Type B pancreatic cell (in vitro differentiated cells): ENCODE results near the gene UBE3A. TPM values are rescaled to one million over a fixed set of nuclear protein-coding genes. Genes with fewer than 3 reads are reported as not detected.

ENCODE experiments used
- DNase-seq: peaks from one replicate; pipeline ENCODE4 v3.0.0; 2021; ENCODE audit warnings: mixed read lengths; ENCODE audit not compliant: unreplicated experiment; ENCODE audit errors: extremely low spot score
- H3K27ac Mint-ChIP-seq: 2 replicates; pipeline ENCODE4 v1.8.0; 2021; ENCODE audit warnings: mild to moderate bottlenecking, mixed read lengths
- H3K27me3 Mint-ChIP-seq: 2 replicates; pipeline ENCODE4 v1.8.0; 2021; ENCODE audit warnings: mixed read lengths
- H3K36me3 Mint-ChIP-seq: 2 replicates; pipeline ENCODE4 v1.8.0; 2021; ENCODE audit warnings: mixed read lengths
- H3K4me1 Mint-ChIP-seq: one replicate; pipeline ENCODE4 v1.8.0; 2021; ENCODE audit warnings: mixed read lengths; ENCODE audit not compliant: unreplicated experiment
- H3K4me3 Mint-ChIP-seq: 2 replicates; pipeline ENCODE4 v1.8.0; 2021; ENCODE audit warnings: mild to moderate bottlenecking, mixed read lengths
- H3K9me3 Mint-ChIP-seq: 2 replicates; pipeline ENCODE4 v1.8.0; 2021; ENCODE audit warnings: mixed read lengths
- total RNA-seq: library from RNA; stranded (reverse); gene quantifications from 2 replicates; pipeline ENCODE4 v1.2.1, GENCODE V29; 2021; ENCODE audit warnings: low replicate concordance
- TF ChIP-seq, protein P1 (sequence below): fragments of 200-600 bp; sonication (generic); conservative IDR thresholded peaks from 2 replicates; pipeline ENCODE4 v1.5.0; 2021; ENCODE audit warnings: antibody characterized with exemption, mild to moderate bottlenecking

UBE3A gene
- total RNA-seq, 1 donor from 2014 or later: 89.0 TPM

DNA sequence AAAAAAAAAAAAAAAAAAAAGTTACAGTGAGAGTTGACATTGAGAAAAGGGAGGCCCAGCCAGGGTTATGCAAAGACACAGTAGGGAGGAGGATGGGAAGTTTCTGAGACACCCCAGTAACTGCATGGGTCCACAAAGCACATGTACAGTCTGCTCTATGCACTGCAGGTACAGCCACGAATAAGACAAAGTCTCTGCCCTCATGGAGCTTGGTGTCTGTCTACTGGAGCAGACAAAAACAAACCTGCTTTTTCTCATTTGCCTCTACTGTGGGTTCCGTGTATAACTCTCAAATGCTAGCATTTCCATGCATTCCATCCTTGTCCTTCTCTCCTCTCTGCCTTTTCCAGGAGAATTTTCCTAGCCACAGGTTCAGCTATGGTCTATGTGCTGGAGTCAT lies 107.4 kb downstream of the UBE3A start:
- no peak for DNase-seq
- TF ChIP-seq, protein P1, sequence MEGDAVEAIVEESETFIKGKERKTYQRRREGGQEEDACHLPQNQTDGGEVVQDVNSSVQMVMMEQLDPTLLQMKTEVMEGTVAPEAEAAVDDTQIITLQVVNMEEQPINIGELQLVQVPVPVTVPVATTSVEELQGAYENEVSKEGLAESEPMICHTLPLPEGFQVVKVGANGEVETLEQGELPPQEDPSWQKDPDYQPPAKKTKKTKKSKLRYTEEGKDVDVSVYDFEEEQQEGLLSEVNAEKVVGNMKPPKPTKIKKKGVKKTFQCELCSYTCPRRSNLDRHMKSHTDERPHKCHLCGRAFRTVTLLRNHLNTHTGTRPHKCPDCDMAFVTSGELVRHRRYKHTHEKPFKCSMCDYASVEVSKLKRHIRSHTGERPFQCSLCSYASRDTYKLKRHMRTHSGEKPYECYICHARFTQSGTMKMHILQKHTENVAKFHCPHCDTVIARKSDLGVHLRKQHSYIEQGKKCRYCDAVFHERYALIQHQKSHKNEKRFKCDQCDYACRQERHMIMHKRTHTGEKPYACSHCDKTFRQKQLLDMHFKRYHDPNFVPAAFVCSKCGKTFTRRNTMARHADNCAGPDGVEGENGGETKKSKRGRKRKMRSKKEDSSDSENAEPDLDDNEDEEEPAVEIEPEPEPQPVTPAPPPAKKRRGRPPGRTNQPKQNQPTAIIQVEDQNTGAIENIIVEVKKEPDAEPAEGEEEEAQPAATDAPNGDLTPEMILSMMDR: no peak
- Mint-ChIP-seq H3K36me3 (peaks cover 46% of the 10 kb centered on the region), H3K4me1 (peaks cover 3% of the 10 kb centered on the region), H3K27me3 (no peaks in the 10 kb centered on the region), H3K4me3 (no peak overlapping the region), H3K9me3 (peaks cover 6% of the 10 kb centered on the region), H3K27ac (no peak overlapping the region)

DNA sequence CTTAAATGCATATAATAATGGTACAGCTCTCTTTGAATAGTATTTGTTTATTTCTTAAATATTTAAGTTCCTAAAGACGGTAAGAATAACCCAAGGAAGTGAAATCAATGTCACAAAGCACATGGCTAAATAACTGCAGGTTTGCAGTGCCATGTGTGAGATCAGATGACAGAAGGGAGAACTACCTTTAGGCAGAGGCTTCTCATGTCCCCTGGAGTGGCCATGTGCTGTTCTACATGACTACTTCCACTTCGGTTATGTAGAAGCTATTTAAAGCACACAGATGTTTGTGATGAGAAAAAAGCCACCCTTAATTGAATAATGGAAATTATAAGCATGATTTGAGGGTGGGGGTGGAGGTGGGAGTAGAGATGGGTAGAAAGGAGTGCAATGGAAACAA lies 109.1 kb downstream of the UBE3A start:
- Mint-ChIP-seq H3K4me1 (peaks cover 3% of the 10 kb centered on the region), H3K9me3 (no peaks in the 10 kb centered on the region), H3K27ac (no peak overlapping the region), H3K4me3 (no peak overlapping the region), H3K36me3 (peaks cover 30% of the 10 kb centered on the region), H3K27me3 (no peaks in the 10 kb centered on the region)
- DNase-seq: no peak
- TF ChIP-seq, protein P1: no peak

DNA sequence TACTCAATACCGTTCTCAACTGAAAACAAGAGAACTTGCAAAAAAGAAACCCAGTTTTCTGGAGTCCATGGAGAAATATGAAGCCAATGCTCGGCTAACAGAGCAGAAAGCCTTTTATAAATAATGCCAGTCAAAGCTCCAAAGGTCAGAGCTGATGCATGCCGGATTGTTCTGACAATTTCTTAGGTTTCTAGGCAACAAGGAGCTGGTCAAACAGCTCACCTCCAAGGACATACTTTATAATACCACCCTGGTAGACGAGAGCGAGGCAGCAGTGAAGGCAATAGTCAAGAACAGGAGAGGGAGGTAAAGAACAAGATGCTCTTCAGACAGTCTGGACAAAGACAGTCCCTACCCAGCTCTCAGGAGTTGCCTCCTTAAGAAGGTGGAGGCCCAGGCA lies 111.1 kb downstream of the UBE3A start:
- DNase-seq: no peak
- Mint-ChIP-seq H3K4me1 (peaks cover 3% of the 10 kb centered on the region), H3K9me3 (no peaks in the 10 kb centered on the region), H3K36me3 (peaks cover 18% of the 10 kb centered on the region), H3K27me3 (no peaks in the 10 kb centered on the region), H3K4me3 (no peak overlapping the region), H3K27ac (peak overlapping the region; percentile 21)
- TF ChIP-seq, protein P1: no peak

DNA sequence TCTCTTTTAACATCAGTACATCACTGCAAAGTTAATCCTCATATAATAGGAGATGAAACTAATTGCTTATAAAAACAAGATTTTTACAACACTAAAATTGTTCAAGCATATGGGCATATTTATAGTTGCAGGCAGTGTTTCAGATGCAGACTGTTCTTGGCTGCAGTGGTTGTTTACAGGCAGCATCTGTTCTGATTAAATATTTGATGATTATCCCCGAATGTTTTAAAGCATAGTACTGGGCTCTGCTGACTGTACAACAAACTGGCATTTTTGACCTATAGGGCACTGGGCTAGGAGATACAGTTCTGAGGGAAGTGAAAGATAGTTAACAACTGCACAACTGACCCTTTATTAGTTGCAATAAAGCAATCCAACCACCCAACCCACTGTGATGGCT lies 113.6 kb downstream of the UBE3A start:
- TF ChIP-seq, protein P1: no peak
- no peak for DNase-seq
- H3K4me3 Mint-ChIP-seq: no peak overlapping the region
- no peak overlapping the region for H3K27ac Mint-ChIP-seq
- H3K27me3 Mint-ChIP-seq: no peaks in the 10 kb centered on the region
- H3K36me3 Mint-ChIP-seq: peaks cover under 1% of the 10 kb centered on the region
- H3K9me3 Mint-ChIP-seq: peaks cover 5% of the 10 kb centered on the region
- peaks cover 3% of the 10 kb centered on the region for H3K4me1 Mint-ChIP-seq

DNA sequence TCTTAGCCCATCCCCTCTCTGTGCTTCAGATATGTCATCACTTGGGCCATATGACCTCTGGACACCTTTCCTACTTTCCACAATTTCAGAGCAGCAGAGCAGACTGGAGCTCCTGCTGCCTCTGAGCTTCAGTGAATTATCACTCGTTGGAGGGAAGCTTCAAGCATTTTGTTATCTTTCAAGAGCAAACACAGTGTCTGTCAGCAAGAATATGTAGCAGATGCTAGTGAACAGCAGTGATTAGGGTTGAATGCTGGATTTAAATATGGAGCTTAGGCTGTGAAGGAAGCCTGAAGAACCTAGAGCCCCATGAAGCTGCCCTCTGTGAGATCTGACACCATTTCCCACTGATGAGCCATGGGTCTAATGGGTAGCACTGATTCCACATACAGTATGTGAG lies 115.4 kb downstream of the UBE3A start:
- TF ChIP-seq, protein P1: no peak
- H3K4me3 Mint-ChIP-seq: no peak overlapping the region
- no peaks in the 10 kb centered on the region for H3K4me1 Mint-ChIP-seq
- H3K36me3 Mint-ChIP-seq: no peaks in the 10 kb centered on the region
- DNase-seq: no peak
- peaks cover 5% of the 10 kb centered on the region for H3K9me3 Mint-ChIP-seq
- H3K27ac Mint-ChIP-seq: no peak overlapping the region
- no peaks in the 10 kb centered on the region for H3K27me3 Mint-ChIP-seq

DNA sequence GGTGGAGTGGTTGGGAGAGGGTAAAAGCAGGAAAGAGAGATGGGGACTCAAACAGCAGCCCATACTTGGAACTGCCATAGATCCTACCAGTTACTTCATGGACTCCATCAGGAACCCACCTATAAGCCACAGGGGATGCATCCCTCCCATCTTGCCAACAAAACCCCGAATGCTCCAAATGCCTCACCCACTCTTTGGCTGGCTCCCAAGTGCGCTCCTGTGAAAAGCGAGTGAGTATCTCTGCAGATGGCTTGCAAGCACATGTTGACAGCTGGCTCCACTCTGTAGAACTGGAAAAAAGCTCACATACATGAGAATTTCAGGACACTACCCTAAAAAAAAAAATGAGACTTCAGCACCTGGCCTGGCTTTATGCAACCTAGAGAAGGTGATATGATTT lies 151.0 kb downstream of the UBE3A start:
- no peaks in the 10 kb centered on the region for H3K36me3 Mint-ChIP-seq
- no peaks in the 10 kb centered on the region for H3K9me3 Mint-ChIP-seq
- H3K4me1 Mint-ChIP-seq: no peaks in the 10 kb centered on the region
- no peak overlapping the region for H3K4me3 Mint-ChIP-seq
- TF ChIP-seq, protein P1: no peak
- no peak overlapping the region for H3K27ac Mint-ChIP-seq
- no peak for DNase-seq
- no peaks in the 10 kb centered on the region for H3K27me3 Mint-ChIP-seq
